RPMI7951 (cell line): ENCODE measurements around the gene LRFN4. TPM values are rescaled to one million over a fixed set of nuclear protein-coding genes. Genes with fewer than 3 reads are reported as not detected.

Experiments
- DNase-seq: peaks from one replicate; pipeline ENCODE4 v3.0.0-alpha.2; 2012; ENCODE audit warnings: low read depth
- total RNA-seq: library from RNA; depleted of rRNA; stranded (reverse); fragments of >200 nt; shearing (Covaris generic); gene quantifications from 2 replicates; pipeline ENCODE4 v1.2.3, GENCODE V29; 2014

Gene LRFN4
- total RNA-seq, 1 experiment from 2014 or later = 10.6 TPM

DNA sequence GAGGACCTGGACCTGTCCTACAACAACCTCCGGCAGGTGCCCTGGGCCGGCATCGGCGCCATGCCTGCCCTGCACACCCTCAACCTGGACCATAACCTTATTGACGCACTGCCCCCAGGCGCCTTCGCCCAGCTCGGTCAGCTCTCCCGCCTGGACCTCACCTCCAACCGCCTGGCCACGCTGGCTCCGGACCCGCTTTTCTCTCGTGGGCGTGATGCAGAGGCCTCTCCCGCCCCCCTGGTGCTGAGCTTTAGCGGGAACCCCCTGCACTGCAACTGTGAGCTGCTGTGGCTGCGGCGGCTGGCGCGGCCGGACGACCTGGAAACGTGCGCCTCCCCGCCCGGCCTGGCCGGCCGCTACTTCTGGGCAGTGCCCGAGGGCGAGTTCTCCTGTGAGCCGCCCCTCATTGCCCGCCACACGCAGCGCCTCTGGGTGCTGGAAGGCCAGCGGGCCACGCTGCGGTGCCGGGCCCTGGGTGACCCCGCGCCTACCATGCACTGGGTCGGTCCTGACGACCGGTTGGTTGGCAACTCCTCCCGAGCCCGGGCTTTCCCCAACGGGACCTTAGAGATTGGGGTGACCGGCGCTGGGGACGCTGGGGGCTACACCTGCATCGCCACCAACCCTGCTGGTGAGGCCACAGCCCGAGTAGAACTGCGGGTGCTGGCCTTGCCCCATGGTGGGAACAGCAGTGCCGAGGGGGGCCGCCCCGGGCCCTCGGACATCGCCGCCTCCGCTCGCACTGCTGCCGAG, 1.5 kb downstream of the LRFN4 start:
- DNase-seq = no peak

DNA sequence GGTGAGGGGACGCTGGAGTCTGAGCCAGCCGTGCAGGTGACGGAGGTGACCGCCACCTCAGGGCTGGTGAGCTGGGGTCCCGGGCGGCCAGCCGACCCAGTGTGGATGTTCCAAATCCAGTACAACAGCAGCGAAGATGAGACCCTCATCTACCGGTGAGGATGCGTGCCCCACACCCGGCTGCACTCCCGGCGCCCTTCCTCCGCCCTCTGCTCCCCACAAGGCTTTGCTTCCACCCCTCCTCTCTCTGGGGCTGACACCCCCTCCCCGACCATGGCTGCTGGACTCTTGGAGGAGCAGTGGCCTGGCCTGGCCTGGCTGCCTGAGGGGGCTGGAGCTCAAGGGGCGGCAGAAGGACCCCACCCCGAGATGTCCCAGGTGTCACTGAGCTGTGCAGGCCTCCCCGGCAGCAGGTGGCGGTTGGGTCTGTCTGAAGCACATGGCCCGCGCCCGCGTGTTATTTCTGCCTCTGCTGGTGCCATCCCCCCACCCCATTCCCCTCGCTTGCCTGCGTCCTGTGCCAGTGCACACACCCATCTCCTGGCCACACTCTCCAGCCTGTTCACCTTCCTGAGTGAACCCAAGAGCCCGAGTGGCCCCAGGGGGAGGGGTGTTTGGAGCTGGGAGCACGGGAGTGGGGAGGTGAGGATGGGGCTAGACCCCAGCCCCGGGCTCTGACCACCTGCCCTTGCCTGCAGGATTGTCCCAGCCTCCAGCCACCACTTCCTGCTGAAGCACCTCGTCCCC, 2.2 kb downstream of the LRFN4 start:
- DNase-seq = no peak

DNA sequence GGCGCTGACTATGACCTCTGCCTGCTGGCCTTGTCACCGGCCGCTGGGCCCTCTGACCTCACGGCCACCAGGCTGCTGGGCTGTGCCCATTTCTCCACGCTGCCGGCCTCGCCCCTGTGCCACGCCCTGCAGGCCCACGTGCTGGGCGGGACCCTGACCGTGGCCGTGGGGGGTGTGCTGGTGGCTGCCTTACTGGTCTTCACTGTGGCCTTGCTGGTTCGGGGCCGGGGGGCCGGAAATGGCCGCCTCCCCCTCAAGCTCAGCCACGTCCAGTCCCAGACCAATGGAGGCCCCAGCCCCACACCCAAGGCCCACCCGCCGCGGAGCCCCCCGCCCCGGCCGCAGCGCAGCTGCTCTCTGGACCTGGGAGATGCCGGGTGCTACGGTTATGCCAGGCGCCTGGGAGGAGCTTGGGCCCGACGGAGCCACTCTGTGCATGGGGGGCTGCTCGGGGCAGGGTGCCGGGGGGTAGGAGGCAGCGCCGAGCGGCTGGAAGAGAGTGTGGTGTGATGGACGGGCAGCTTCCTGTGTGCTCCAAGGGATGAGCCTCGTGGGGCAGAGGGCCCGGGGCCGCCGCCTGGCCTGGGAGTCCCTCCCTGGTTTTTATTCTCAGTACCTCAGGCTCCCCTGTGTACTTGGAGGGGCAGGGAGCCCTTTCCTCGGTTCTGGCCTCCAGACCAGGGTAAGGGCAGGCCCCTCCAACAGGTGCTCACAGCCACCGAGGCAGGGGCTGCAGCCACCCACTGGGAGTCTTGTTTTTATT, 3.0 kb downstream of the LRFN4 start:
- DNase-seq = no peak

DNA sequence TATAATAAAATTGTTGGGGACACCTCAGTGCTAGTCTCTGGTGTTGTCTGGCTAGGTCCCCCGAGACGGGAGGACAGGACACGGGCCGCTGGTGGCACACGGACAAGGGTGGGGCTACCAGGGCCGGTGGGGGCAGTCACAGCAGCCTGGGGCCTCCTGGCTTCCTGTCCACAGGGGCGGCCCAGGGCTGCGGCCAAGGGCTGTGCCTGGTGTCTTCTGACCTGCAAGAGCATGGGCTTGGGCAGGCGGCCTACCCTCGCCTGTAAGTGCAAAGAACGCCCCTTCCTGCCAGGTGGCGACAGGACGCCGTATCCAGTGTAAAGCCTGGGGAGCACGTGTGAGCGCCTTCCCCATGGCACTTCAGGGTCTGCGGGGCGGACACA, 3.6 kb downstream of the LRFN4 start:
- no peak for DNase-seq

DNA sequence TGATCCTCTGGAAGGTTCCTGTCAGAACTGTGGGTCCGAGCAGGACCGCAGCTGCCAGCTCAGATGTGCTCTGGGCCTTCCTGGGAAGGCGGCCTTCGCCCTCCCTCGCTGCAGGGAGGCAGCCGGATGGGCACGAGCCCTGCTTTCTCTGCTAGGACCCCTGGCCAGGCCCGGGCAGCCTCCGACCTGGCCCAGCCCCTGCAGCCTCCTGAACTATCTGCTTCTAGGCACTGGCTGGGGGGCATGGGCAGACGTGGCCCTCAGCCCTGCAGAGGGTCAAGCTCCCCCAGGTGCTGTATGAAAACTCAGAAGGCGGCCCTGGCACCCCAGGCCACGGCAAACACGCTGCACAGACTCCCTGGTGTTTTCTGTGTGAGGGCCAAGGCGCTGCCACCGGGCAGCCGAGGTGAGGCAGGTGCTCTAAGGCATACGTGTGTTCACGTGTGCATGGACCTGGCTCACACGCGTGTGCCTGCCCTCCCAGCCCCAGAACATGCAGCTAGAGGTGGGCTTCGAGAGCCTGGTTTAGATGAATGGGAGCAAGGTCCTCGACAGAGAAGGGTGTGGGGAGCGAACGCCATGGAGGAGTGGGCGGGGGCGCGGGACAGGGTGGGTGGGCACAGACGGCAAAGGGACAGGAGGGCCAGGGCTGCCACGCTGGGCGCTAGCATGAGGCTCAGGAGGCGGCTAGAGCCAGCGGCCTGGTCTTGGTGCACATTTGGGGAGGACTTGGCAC, 4.3 kb downstream of the LRFN4 start:
- DNase-seq = no peak

DNA sequence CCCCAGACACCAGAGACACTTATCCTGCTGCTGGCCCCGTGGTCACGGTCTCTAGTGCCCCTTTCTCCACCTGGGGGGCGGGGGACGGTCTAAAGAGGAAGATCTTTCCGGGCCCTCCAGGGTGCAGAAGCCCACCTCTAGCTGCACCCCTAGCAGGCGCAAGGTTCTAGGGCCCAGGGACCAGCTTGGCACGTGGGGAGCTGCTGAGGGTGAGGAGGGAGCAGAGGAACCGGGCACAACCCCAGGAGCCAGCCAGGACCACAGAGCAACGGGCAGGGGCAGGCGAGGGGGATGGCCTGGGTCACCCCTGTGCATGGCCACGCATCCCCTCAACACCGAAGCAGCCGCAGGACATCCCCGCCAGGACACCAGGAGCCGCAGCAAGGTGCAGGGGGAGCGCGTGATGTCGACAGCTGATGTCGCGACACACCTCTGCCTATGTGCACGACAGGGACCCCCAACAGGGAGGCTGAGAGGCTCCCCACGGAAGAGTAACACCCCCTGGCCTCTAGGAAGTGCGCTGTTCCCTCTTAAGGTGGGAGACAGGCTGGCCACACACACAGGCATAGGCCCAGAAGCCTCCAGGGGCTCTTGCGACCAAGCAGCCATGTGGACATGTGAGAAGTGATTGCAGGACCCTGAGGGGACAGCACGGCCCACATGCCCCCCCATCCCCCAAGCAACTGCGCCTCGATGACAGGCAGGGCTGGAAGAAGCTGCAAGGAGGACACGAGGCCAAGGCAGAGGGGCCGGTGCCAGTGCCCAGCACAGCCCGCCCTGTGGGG, 5.1 kb downstream of the LRFN4 start:
- no peak for DNase-seq

DNA sequence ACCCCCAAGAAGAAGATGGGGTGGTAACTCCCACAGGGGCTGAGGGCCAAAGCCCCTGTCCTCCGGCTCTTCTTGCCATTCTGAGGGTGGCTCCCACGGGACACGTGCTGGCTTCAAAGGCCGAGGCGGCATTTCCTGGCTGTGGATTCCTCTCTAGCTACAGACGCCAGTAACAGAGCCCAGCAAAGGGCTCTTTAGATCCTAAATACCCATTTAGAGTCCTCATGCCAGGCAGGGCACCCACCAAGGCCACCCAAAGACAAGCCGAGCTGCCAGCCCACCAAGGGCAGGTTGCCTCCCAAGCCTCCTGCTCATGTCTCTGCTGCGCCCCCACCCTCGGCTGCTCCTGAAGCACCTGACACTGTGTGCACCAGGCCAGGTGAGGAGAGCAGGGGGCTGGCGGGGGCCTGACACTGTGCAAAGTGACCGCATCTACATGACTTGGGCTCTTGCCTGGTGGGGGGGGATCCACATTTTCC, 5.7 kb downstream of the LRFN4 start:
- DNase-seq = no peak

DNA sequence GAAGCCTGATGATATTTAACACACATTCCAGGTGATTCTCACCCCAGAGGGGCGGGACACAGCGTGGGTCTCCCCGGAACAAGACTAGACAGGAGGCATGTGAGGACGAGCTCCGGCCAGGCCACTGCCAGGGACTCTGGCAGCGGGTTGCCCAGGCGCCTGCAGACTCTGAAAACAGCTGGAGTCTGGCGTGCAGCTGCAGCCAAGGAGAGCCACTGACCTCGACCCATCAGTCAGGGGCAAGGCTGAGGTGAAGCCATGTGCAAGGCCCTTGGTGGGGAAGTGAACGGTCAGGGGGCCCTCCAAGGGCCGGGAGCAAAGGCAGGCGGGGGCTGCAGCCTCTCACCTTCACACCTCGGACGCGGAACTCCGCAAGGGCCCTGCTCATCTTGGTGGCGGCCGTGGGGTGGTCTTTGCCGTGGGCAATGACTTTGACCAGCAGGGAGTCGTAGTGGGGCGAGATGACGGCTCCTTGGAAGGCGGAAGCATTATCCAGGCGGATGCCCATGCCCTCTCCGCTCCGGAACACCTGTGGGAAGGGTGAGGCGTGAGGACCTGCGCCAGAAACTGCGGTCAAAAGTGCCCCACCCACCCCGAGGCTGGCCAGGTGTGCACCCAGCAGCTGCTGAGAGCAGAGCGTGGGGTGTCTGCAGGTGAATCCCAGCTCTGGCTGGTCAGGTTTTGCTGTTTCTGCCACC, 6.7 kb downstream of the LRFN4 start:
- DNase-seq = no peak

DNA sequence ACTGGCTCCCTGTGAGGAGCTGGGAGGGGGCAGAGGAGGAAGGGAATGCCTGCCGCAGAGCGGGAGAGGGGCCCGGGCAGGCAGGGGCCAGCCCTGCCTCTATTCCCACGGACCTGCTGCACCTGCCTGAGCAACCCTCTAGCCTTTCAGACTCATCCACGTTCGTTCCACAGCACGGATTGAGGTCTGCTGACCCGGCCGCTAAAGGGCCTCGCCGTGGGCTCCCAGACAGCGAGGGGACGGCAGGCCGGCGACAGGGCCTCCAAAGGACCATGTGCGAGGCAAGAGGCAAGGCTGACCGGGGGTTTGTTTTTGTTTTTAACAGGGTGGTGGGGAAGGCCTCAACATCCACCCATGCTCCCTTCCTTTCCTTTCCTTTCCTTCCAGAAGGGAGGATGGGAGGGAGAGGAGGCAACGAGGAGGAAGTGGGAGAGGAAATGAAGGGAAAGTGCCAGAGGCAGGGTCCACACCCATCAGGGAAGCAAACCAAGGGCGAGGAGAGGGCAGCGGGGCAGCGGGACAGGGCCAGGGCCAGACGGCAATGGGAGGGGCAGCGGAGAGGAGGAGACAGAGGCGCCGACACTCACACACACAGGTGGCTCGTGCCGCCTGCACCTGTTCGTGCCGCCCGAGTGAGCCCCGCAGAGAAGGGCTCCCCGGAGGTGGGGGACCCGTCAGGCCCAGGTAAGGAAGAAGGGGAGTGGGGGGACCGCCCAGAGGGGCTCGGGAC, 7.5 kb downstream of the LRFN4 start:
- DNase-seq = no peak

DNA sequence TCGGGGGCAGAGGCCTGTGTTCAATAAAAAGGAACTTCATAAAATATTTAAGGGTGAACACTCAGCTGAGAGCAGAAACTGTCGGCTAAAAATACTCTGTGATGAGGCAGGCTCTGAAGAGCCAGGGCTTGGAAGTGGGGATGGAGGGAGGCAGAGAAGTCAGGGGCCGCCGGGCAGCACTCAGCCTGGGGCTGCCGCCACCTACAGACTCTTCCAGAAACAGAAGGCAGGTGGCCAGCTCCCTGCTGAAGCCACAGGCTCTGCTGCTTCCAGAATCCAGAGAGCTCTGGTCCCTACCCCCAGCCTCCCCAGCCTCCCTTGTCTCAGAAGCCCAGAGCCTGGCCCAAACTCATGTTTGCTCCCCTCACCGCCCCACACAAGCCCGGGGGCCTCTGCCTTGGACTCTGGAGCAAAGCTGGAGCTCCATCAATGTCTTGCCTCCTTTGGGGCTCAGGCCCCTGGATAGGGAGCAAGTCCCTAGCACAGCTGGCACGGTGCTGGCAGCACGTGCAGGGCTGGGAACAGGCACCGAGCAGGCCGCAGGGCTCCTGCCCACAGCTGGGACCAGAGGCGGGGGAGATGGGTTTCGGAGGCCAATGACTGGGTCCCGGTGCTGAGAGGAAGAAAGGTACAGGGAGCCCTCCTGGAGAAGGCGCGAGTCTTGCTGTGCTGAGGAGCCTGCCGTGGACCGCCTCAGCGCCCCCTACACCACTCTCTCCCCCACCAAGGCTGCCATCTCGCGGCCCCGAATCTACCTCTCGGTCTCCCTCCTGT, 8.2 kb downstream of the LRFN4 start:
- DNase-seq = no peak

DNA sequence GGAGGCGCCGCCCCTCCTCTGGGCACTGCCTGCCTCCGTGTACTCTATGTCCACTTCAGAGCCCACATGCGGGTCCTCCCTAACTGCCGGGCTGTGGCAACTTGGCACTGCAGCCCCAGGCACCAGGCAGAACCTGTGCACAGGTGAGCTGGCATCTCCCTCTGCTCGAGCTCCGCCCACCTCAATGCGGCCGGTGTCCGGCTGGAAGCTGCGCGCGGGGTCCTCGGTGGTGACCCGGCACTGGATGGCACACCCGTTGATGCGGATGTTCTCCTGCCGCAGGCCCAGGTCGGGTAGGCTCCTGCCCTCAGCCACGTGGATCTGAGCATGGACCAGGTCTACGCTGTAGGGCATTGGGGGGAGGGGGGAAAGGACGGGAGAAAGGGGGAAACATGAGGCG, 9.1 kb downstream of the LRFN4 start:
- no peak for DNase-seq

DNA sequence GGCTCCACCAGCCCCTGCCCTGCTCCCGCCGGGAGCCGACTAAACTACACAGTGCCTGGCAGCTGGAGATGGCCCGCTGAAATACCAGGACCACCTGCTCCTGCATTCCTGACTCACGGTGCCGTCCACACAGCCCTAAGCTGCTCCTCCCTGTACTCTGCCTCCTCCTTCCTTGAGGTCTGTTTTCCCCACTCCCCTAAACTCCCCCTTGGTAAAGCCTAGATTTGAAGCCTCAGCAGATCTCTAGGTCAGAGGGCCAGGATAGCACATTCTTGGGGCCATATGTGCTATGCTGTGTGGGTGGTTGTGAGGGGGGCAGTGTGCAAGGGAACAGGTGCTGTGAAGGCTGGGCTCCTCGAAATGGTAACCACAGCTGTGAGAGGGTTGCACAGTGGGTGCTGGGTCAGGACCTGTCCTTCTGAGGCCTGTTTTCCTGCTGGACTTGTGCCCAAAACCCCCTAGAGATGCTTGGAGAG, 9.7 kb downstream of the LRFN4 start:
- DNase-seq = no peak

DNA sequence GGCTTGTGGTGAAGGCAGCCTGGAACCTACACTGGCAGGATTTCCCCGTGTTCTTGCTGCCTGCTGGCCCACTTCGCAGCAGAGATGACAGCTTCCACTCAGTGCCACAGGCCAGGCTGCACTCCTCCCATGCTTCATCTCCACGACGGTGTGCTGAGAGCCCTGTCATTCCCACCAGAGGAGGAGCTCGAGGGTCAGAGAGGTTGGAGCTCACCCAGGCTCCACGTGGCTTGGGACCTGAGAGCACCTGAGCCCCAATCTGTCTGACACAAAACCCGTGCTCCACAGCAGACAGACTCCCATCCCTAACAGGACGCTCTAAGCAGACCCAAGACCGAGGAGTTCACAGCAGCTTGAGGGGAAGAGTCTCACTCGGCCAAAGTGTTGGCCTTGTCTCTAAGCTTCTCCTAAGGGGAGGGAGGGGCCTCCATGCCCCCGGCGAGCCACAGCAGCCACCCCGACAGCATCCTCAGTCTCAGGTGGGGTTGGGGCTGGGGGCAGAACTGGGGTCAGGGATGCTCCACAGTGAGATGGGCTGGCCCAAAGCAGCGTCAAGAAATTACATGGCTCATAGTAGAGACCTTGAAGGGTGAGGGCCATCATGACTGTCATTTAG, 10.7 kb downstream of the LRFN4 start:
- no peak for DNase-seq

DNA sequence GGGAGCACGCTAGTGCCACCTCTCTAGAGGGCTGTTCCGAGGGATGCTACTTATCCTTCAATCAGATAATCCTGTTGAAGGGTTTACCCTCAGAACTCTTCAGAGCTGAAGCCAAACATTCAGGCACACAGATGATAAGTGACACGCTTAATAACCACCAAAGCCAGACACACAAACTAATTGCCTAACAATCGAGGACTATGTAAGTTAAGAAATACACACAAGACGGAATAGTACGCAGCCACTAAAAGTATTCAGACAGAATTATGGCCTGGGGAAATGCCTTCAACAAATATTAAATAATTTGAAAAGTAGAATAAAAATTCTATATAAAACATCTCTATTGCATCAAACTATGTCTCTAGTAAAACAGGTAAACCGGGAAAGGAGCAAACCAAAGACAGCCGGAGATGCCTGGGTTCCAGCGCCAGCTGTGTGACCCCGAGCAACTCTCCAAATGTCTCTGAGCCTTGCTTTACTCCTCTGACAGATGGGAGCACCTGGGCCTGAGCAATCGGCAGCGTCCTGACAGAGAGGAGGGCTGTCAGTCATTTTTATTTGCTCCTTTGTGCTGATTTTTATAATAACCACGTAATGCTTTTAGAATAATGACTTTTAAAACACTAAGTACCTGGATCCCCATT, 11.3 kb downstream of the LRFN4 start:
- DNase-seq = no peak

DNA sequence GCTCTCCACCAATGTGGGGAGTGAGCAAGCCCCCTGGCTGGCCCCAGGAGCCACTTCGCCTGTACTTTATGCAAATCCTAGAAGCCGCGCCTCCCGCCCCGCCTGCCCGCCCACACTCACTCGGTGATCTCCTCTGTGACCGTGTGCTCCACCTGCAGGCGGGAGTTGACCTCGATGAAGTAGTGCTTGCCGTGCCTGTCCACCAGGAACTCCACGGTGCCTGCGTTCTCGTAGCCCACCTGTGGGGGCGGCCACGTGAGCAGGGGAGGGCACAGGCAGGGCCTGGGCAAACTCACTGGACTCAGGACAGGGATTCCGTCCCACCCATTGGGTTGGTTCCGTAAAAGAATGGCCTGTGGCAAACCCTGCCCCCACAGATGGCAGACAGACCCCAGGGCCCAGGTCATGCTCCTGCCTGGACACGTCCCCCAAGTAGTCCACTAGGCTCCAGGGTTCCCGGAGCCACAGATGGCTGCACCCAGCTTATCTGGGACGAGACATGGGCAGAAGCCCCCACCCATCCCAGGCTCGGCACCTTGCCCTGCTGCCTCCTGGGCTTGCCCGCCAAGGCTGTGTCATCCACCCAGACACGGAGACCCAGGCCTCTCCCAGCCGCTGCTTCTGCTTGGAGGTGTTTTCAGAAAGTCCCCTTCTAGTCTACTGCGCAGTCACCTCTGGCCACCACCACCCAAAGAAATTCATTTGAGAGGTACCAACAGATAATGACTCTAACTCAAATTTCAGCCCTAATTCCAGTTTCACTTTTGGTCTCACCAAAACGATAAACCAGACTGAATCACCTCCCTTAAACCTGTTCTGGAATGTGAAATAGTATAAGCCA, 12.1 kb downstream of the LRFN4 start:
- no peak for DNase-seq

DNA sequence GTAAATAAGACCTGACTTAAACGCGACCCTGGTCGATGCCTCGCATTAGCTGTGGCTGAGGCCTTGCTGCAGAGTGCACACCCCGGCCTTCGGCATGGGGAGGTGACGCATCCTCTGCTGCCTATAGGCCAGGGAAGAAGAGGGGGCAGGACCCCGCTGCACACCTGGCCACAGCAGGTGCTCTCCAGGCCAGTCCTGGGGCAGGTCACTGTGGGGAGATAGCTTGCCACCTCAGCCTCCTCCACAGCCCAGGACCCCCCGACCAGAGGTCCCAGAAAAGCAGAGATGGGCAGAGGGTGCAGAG, 12.7 kb downstream of the LRFN4 start:
- DNase-seq = no peak

DNA sequence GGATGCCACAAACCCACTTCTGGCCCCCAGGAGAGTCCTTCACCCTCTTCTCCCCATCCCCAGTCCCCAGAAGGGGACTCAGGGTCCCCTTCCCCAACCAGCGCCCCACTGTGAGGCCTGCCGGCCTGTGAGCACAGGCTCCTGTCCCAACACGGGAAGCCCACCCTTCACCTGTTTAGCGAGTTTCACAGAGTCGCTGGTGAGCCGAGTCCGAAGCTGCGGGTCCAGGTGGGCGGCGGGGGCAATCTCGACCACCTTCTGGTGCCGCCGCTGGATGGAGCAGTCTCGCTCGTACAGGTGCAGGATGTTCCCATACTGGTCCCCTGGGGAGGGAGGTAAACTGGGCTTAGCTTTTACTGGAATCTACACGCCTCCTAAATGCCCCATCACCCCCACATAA, 13.3 kb downstream of the LRFN4 start:
- no peak for DNase-seq
